ENCODE results near the gene COL19A1. TPM values are rescaled to one million over a fixed set of nuclear protein-coding genes. Genes with fewer than 3 reads are reported as not detected.

COL19A1 gene
- total and polyA plus RNA-seq, 4 donors = 0.09 to 4.4 (median 0.80) TPM; not detected in 1

DNA sequence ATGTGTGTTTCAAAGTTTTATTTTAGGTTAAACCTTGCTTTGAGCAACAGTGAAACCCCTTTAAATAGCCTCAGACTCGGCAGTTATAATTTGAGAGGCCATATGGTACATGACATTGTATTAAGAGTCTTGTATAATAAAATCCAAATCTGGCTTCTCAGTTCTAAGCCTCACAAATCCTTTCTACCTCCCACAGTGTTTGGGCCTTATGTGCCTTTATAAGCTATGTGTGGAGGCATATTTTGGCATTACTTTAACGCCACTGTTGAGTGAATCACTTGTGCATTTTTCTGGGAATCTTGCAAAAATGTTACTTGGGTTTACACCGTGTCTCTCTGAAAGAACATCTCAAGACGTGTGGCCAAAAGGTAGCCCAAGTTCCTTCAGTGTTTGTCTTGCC is 284.2 kb downstream of the COL19A1 start:
- Histone ChIP-seq H3K27me3 (ENCODE audit: control insufficient read depth in 3 of 3, insufficient read depth in 3 of 3, low read length in 2 of 3) (no peaks in the 10 kb centered on the region), H3K36me3 (ENCODE audit: control insufficient read depth in 4 of 4, insufficient read depth in 4 of 4, low read length in 4 of 4) (no peaks in the 10 kb centered on the region), H3K9ac (ENCODE audit: insufficient read depth in 1 of 2, low read length in 2 of 2) (no peak overlapping the region), H3K27ac (ENCODE audit: low read depth in 1 of 2, low read length in 1 of 2) (no peak overlapping the region), H3K9me3 (ENCODE audit: control insufficient read depth in 4 of 4, insufficient read depth in 3 of 4, low read length in 3 of 4) (no peaks in the 10 kb centered on the region), H3K4me1 (ENCODE audit: control insufficient read depth in 5 of 5, insufficient read depth in 5 of 5, low read length in 5 of 5) (peaks cover 0 to 4% (median 0%) of the 10 kb centered on the region in 5 donors), H3K4me3 (no peak overlapping the region)
- TF ChIP-seq, protein P1, sequence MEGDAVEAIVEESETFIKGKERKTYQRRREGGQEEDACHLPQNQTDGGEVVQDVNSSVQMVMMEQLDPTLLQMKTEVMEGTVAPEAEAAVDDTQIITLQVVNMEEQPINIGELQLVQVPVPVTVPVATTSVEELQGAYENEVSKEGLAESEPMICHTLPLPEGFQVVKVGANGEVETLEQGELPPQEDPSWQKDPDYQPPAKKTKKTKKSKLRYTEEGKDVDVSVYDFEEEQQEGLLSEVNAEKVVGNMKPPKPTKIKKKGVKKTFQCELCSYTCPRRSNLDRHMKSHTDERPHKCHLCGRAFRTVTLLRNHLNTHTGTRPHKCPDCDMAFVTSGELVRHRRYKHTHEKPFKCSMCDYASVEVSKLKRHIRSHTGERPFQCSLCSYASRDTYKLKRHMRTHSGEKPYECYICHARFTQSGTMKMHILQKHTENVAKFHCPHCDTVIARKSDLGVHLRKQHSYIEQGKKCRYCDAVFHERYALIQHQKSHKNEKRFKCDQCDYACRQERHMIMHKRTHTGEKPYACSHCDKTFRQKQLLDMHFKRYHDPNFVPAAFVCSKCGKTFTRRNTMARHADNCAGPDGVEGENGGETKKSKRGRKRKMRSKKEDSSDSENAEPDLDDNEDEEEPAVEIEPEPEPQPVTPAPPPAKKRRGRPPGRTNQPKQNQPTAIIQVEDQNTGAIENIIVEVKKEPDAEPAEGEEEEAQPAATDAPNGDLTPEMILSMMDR (IDR thresholded peaks at IDR 0.05; ENCODE audit: control extremely low read depth, extremely low read depth) = no peak
- ATAC-seq (ENCODE audit: insufficient read depth, low FRiP score) (no peak), DNase-seq (no peak)
- 52 to 71% methylated on average over 4 of the region's 4 CpGs for WGBS, 2 donors

DNA sequence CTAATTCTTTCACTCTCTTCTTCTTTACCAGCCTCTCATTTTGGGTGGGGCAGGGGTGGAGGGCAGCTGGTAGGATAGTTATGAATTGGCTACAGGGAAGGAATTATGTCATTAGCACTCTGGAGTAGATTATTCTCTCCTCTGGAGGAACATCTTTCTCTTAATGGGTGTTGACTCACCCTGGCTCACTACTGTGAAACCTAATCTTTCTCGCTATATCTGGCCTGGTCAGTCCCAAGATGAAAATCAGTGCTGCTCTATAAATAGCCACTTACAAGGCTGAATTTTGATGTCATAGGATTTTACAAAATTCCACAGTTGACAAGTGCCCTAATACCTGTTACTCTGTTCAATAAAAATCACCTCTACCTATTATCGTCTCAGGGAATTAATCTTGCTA is 285.3 kb downstream of the COL19A1 start:
- ATAC-seq (ENCODE audit: insufficient read depth, low FRiP score) (no peak), DNase-seq (no peak)
- H3K36me3 ChIP-seq (ENCODE audit: control insufficient read depth in 4 of 4, insufficient read depth in 4 of 4, low read length in 4 of 4) = no peaks in the 10 kb centered on the region
- H3K27ac ChIP-seq (ENCODE audit: low read depth in 1 of 2, low read length in 1 of 2) = no peak overlapping the region
- 85 to 92% methylated on average over 2 of the region's 2 CpGs for WGBS, 2 donors
- no peak overlapping the region for H3K4me3 ChIP-seq
- no peaks in the 10 kb centered on the region for H3K9me3 ChIP-seq (ENCODE audit: control insufficient read depth in 4 of 4, insufficient read depth in 3 of 4, low read length in 3 of 4)
- TF ChIP-seq, protein P1 (IDR thresholded peaks at IDR 0.05; ENCODE audit: control extremely low read depth, extremely low read depth) = no peak
- H3K9ac ChIP-seq (ENCODE audit: insufficient read depth in 1 of 2, low read length in 2 of 2) = no peak overlapping the region
- peaks cover 0 to 4% (median 0%) of the 10 kb centered on the region in 5 donors for H3K4me1 ChIP-seq (ENCODE audit: control insufficient read depth in 5 of 5, insufficient read depth in 5 of 5, low read length in 5 of 5)
- no peaks in the 10 kb centered on the region for H3K27me3 ChIP-seq (ENCODE audit: control insufficient read depth in 3 of 3, insufficient read depth in 3 of 3, low read length in 2 of 3)

DNA sequence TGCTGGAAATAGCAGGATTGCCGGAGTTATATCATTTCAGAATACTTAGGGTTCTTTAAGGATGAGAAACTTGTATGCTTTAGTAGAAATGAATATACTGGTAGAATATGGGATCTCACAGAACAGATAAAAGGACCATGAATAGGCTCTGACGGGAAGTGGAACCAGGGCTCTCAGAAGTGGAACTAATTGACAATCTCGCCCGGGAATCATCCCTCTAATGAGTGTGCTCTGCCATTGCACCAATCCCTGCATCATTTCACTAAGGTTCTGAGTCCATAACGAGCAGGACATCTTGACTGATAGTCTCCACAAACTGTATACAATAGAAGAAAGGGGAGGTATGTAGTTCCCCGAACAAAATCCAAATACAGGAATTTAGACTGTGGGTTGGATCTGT is 286.4 kb downstream of the COL19A1 start:
- peaks cover 0 to 4% (median 0%) of the 10 kb centered on the region in 5 donors for H3K4me1 ChIP-seq (ENCODE audit: control insufficient read depth in 5 of 5, insufficient read depth in 5 of 5, low read length in 5 of 5)
- 82 to 84% methylated on average over 6 of the region's 6 CpGs for WGBS, 2 donors
- ATAC-seq (ENCODE audit: insufficient read depth, low FRiP score) (no peak), DNase-seq (no peak)
- TF ChIP-seq, protein P1 (IDR thresholded peaks at IDR 0.05; ENCODE audit: control extremely low read depth, extremely low read depth) = no peak
- H3K9ac ChIP-seq (ENCODE audit: insufficient read depth in 1 of 2, low read length in 2 of 2) = no peak overlapping the region
- no peaks in the 10 kb centered on the region for H3K9me3 ChIP-seq (ENCODE audit: control insufficient read depth in 4 of 4, insufficient read depth in 3 of 4, low read length in 3 of 4)
- no peak overlapping the region for H3K27ac ChIP-seq (ENCODE audit: low read depth in 1 of 2, low read length in 1 of 2)
- H3K4me3 ChIP-seq = no peak overlapping the region
- no peaks in the 10 kb centered on the region for H3K27me3 ChIP-seq (ENCODE audit: control insufficient read depth in 3 of 3, insufficient read depth in 3 of 3, low read length in 2 of 3)
- H3K36me3 ChIP-seq (ENCODE audit: control insufficient read depth in 4 of 4, insufficient read depth in 4 of 4, low read length in 4 of 4) = no peaks in the 10 kb centered on the region

DNA sequence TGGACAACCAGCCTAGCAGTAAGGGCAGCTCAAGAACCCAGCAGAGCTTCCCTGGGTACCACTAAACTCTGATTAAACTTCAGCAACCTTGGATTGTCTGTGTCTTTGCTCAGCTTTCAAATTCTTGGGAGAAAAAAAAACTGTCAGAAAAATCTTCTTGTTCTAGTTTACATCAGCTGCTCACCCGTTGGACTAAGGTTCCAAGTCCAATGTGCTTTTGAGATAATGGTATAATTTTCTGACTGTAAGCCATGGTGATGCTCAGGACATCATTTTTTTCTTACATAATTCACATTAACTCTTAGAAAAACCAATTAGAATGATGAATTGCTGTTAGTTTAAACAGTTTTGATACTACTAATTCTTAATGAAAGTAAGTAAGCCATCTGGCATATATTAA is 290.7 kb downstream of the COL19A1 start:
- Histone ChIP-seq H3K27me3 (ENCODE audit: control insufficient read depth in 3 of 3, insufficient read depth in 3 of 3, low read length in 2 of 3) (no peaks in the 10 kb centered on the region), H3K4me1 (ENCODE audit: control insufficient read depth in 5 of 5, insufficient read depth in 5 of 5, low read length in 5 of 5) (peaks cover 0 to 21% (median 0%) of the 10 kb centered on the region in 5 donors), H3K4me3 (no peak overlapping the region), H3K27ac (ENCODE audit: low read depth in 1 of 2, low read length in 1 of 2) (no peak overlapping the region), H3K36me3 (ENCODE audit: control insufficient read depth in 4 of 4, insufficient read depth in 4 of 4, low read length in 4 of 4) (no peaks in the 10 kb centered on the region), H3K9me3 (ENCODE audit: control insufficient read depth in 4 of 4, insufficient read depth in 3 of 4, low read length in 3 of 4) (no peaks in the 10 kb centered on the region), H3K9ac (ENCODE audit: insufficient read depth in 1 of 2, low read length in 2 of 2) (no peak overlapping the region)
- 65 to 75% methylated on average over 1 of the region's 1 CpG for WGBS, 2 donors
- ATAC-seq (ENCODE audit: insufficient read depth, low FRiP score) (no peak), DNase-seq (peak in 1 of 3 donors; percentile 33)
- TF ChIP-seq, protein P1 (IDR thresholded peaks at IDR 0.05; ENCODE audit: control extremely low read depth, extremely low read depth) = no peak
